ENCODE data around the gene ACADSB.

The ACADSB gene

GRCh38 chr10:123043409-123043925 lies 34.7 kb downstream of the ACADSB start:
- DNase-seq, result peak; percentile 83

GRCh38 chr10:123044391-123044790 lies 35.6 kb downstream of the ACADSB start:
- peak; percentile 41 for DNase-seq

DNA sequence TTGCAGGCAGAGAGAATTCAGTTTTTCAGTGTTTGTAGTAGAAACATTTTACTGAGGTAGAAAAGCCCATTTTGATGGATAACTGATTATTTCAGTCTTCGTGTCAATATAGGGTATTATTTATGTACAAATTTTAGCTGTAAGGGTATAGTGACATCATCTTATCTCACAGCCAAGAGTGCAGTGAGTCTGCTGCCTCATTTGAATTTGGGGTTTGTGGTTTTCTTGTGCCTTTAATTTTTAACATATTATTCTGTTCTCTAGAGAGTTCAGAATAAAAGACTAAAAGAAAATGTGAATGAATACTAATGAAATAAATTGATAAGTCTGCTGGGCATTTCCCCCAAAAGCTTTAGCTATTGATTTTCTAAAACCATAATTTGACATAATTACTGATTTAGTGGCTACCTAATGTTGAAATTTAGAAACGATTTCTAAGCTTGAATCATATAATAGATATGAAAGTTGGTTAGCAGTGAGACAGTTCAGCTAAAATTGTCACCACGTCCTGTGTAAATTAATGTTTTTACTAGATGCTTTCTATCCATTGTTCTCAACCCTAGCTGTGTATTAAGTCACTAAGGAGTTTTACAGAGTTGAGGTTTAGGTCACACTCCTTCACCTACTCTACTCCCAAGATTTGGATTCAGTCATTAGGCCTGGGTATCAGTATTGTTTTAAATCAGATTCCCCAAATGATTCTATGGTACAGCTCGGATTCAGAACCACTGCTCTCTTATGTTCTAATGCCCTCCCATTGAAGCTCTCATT lies 37.3 kb downstream of the ACADSB start:
- no peak for DNase-seq

- no peak for DNase-seq
Observed at GRCh38 chr10:123057968-123058367, 49.2 kb downstream of the ACADSB start.

GRCh38 chr10:123061865-123062264 lies 53.1 kb downstream of the ACADSB start:
- DNase-seq, result no peak

GRCh38 chr10:123062726-123063125 lies 53.9 kb downstream of the ACADSB start:
- DNase-seq, result no peak

DNA sequence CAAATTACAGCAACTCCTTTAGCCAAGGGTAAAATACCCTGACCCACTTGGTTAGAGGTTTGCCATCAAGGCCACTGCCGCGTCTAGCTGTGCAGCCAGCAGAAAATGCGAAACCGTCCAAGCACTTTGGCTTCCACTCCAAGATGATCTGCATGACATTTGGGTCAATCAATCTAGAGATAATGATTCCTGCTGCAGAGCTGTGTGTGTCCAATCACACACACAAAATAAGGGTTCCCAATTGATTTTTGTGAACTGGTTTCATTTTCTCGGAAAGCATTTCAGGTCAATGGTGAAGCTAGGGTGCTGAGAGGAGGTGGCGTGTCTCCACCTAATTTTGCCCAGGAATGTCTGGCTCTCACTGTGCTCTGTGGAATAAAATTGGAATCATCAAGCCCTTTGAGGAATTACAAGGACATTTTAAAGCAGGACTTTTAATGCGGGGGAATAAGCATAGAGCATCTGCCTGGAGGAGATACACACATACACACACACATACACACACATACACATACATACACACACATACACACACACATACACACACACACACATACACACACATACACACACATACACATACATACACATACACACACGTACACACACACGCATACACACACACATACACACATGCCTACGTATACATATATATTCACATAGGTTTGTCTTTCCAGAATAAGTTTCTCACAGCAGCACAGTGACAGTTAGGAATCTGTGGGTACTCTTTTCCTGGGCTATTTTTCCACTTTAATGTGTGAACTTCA lies 59.5 kb downstream of the ACADSB start:
- peak; percentile 57 for DNase-seq

DNA sequence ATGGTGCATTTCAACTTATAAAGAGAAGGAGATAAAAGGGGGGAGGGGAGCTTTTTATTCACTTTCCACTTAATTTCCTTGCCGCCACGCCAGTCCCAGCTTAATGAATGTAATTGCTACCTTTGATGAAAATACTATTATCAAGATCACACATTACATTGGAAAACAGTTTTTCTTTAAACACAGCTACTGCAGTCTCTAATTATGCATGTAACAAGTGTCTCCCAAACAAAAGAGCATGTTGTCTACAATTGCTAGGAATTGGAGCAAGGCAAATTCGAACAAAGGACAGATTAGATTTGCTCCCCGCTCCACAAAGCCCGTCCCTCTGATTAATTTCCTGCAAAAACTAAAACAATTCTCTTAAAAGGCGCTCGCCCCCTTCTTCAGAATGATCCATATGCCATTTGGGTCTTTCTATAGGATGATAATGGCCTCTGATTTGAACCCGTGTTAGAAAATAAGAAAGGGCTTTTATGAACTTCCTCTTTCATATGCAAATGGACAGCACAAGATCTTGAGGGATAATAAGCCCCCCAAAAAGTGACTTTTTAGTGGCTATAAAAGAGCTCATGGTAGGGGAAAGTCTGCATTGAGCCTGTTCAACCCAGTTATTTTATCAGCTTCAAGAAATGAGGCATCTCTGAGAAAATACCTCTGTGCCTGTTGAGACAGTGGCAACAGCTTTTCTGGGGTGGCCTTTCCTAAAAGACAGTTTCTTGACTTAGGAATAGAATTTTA lies 60.6 kb downstream of the ACADSB start:
- DNase-seq, result peak; percentile 71

DNA sequence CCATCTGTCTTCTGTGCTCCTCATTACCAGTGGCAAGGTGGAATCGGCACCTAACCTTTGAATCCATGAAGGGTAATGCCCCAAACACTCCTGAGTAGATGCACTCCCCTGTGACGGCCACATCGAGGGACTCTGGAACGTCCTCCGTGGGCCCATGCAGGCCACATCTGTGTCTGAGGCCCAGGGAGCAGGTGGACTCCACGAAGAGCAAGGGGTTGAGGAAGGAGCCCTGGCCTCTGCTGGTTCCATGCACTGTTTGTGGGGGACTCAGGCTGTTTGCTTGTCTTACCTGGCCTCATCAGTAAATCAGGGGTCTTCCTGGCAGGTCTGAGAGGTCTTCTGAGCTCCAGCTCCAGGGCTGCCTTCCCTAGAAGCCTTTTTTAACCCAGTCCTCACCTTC lies 64.4 kb downstream of the ACADSB start:
- DNase-seq, result no peak

GRCh38 chr10:123074215-123074614 lies 65.4 kb downstream of the ACADSB start:
- no peak for DNase-seq

GRCh38 chr10:123081896-123082295 lies 73.1 kb downstream of the ACADSB start:
- no peak for DNase-seq

DNA sequence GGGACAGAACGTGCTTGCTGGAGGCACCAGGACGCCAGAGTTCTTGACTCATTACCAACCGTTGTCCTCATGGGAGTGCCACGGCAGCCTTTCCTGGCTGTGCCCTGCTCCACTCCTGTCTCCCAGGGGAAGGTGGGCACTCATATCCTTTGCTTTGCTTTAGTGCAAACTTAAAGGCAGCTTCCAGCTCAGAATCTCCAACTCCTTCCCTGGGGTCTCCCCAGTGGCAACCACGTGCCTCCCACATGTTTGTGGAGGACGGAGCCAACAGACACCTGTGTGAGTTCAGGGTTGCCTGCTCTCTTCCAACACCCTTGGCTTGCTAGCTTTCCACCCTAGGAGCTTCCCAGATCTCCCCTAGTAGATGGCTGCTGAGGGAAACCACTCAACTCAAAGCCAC lies 75.0 kb downstream of the ACADSB start:
- no peak for DNase-seq

DNA sequence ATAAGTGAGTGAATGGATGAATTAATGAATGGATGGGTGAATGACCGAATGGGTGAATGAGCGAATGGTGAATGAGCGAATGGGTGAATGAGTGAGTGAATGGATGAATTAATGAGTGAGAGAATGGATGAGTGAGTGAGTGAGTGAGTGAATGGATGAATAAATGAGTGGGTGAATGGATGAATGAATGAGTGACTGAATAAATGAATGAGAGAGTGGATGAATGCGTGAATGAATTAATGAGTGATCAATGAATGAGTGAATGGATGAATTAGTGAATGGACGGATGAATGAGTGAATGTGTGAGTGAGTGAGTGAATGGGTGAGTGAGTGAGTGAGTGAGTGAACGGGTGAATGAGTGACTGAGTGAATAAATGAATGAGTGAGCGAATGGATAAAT lies 77.5 kb downstream of the ACADSB start:
- no peak for DNase-seq

DNA sequence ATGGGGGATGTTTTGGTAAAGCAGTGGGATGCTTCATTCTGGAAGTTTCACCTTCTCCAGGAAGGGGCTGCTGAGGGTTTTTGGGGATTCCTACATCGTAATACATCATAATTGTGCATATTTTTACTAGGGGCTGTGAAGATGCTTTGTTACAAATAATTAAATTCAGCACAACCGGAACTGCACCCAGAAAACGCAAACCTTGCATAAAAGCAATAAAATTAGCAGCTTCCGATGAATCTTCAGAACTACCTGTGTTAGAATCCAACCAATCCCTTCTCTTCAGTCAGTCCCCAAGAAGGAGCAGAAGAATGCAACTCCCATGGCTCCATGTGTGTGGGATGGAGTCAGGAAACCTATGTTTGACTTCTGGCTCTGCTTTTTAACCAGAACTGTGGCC lies 78.5 kb downstream of the ACADSB start:
- no peak for DNase-seq

GRCh38 chr10:123087786-123088185 lies 79.0 kb downstream of the ACADSB start:
- no peak for DNase-seq

DNA sequence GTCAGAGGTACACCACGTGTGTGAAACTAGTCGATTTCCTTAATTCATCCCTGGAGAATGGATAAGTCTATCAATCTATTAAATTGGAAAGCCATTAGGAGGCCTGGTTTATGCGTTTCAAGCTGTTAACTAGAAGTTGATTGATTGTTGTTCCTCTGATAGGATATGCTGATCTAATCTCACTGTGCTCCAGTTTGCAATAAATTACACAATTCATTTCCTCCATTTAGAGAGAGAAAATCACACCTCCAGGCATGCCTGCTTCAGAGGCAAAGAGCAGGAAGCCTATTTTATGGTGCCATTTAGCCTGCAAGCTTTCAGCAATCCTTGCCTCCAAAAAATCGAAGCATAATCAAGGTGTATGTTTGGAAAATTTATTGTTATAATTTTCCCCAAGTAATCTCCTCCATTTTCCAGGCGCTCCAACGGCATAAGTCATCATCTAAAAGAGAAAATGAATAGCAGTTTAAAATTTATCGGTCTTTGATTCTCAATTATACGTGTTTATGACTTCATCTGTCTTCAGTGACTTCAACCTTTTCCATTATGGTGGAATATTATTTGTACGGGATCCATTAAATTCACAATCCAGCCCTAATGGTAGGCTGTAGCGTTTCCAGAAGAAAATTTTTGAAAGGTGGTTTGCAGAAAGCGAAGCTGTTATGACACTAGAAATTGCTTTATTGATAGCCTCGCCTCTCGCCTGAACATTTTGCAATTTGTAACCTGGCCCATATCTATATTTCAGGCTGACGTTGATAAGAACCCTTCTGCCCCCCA lies 84.0 kb downstream of the ACADSB start:
- DNase-seq, result no peak

GRCh38 chr10:123093489-123093888 lies 84.7 kb downstream of the ACADSB start:
- no peak for DNase-seq

GRCh38 chr10:123096452-123096851 lies 87.6 kb downstream of the ACADSB start:
- no peak for DNase-seq

GRCh38 chr10:123097039-123097438 lies 88.2 kb downstream of the ACADSB start:
- DNase-seq, result no peak

DNA sequence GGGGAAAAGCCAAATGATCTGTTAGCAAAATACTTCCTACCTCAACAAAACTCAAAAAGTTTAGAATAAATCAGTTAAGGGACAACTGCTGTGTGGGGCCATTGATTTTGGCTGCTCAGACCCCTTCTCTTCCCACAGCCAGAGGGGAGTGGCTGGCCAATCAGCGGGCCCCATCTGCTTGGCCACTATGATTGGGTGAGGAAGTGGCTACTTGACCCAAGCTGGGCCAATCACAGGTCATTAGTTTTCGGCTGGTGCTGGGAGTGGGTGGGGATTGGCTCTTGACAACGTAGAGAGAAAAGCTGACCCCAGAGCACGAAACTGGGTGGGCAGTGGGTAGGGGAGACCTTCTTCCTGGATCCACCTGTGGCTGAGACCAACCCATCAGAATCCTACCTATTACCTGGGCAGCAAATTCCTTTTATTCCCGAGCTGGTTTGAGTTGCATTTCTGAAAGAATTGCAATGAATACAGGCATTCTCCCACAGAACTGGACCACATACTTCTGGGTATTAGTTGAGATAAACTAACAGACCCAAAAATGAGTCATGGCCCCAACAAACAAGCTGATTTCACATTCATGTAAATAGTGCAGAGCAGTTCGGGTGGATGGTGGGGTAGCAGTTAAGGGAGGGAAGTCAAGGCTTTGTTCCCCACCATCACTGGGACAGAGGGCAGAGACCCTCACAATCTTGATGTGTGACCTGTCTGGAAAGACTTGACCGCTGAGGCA lies 91.4 kb downstream of the ACADSB start:
- no peak for DNase-seq

- DNase-seq, result no peak
Observed at GRCh38 chr10:123101872-123102271, 93.1 kb downstream of the ACADSB start.

GRCh38 chr10:123102673-123103072 lies 93.9 kb downstream of the ACADSB start:
- DNase-seq, result no peak

Measured in eye (tissue), 1 donor.